IPS-18a (cell line): ENCODE results near the gene PRPF8.
"Not testable (repeated sequence)": the region's sequence is repeated elsewhere in the genome, so short reads cannot be mapped to it uniquely, and the experiment has no call there.

Experiments
- H3K27ac ChIP-seq: one replicate; pipeline ENCODE4 v1.5.1; 2013; ENCODE audit warnings: low read length
- H3K27me3 ChIP-seq: one replicate; pipeline ENCODE4 v1.6.1; 2013; ENCODE audit warnings: mild to moderate bottlenecking, low read length; ENCODE audit not compliant: control insufficient read depth, insufficient read depth
- H3K36me3 ChIP-seq: one replicate; pipeline ENCODE4 v1.6.1; 2013; ENCODE audit warnings: low read depth, low read length; ENCODE audit not compliant: control insufficient read depth
- H3K4me1 ChIP-seq: one replicate; pipeline ENCODE4 v1.6.1; 2013; ENCODE audit warnings: low read depth, low read length; ENCODE audit not compliant: control insufficient read depth
- H3K4me3 ChIP-seq: one replicate; pipeline ENCODE4 v1.5.1; 2013; ENCODE audit warnings: low read length
- H3K9ac ChIP-seq: one replicate; pipeline ENCODE4 v1.6.1; 2013; ENCODE audit warnings: mild to moderate bottlenecking, low read length, moderate library complexity
- H3K9me3 ChIP-seq: one replicate; pipeline ENCODE4 v1.6.1; 2013; ENCODE audit warnings: low read depth, low read length; ENCODE audit not compliant: control insufficient read depth

PRPF8 gene

GRCh38 chr17:1725642-1726511 is 41.2 kb upstream of the PRPF8 start:
- H3K27me3 ChIP-seq = no peaks in the 10 kb centered on the region
- no peaks in the 10 kb centered on the region for H3K36me3 ChIP-seq
- H3K4me3 ChIP-seq = no peak overlapping the region
- no peaks in the 10 kb centered on the region for H3K9me3 ChIP-seq
- H3K9ac ChIP-seq = no peak overlapping the region
- H3K27ac ChIP-seq = no peak overlapping the region
- no peaks in the 10 kb centered on the region for H3K4me1 ChIP-seq

DNA sequence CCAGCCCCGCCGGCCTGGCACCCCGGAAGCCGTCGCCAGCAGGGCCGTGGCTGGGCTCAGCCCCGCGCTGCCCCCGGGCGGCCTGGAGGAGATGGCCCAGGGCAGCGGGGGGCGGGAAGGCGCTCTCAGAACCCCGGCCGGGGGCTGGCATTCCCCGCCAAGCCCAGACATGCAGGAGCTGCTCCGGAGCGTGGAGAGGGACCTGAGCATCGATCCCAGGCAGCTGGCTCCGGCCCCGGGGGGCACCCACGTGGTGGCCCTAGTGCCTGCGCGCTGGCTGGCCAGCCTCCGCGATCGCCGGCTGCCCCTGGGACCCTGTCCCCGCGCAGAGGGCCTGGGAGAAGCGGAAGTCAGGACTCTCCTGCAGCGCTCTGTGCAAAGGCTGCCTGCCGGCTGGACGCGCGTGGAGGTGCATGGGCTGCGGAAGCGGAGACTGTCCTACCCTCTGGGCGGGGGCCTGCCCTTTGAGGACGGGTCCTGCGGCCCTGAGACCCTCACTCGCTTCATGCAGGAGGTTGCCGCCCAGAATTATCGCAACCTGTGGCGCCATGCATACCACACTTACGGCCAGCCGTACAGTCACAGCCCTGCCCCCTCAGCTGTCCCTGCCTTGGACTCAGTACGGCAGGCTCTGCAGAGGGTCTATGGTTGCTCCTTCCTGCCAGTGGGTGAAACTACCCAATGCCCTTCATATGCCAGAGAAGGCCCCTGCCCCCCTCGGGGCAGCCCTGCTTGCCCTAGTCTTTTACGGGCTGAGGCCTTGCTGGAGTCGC is 40.4 kb upstream of the PRPF8 start:
- Histone ChIP-seq H3K4me3 (peak overlapping the region; percentile 56), H3K27ac (no peak overlapping the region), H3K4me1 (no peaks in the 10 kb centered on the region), H3K27me3 (no peaks in the 10 kb centered on the region), H3K9ac (peak overlapping the region; percentile 28), H3K9me3 (no peaks in the 10 kb centered on the region), H3K36me3 (no peaks in the 10 kb centered on the region)

DNA sequence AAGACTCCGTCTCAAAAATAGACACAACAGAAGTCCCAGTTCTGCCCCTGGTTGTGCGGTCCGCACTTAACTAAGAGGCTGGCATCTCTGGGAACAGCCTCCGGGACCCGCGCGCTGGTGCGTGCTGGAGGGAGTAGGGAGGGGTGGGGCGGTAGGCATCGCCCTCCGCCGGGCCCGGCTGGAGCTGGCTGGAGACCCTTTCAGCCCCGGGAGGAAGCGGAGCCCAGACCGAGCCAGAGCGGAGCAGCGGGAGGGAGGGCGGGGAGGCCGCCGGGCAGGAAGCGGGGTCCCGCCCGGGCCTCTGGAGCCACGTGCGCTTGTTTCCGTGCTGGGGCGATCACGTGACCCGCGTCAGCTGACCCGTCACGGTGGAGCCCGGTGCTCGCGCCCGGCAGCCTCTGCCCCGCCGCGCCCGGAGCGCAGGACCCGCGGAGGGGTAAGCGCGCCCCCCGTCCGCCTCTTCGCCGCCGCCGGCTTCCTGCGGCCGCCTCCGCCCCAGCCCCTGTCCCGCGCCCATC is 39.7 kb upstream of the PRPF8 start, which contains the start of gene WDR81:
Gene WDR81 (plus strand): TSS at position 354 of the 518 bp plus-strand sequence. CDS start 256 bp downstream, outside the sequence.
- Histone ChIP-seq H3K9ac (peak within 1 kb of the TSS; percentile 36), H3K27me3 (no peaks in the 10 kb centered on the region), H3K36me3 (no peaks in the 10 kb centered on the region), H3K9me3 (no peaks in the 10 kb centered on the region), H3K4me1 (no peaks in the 10 kb centered on the region), H3K27ac (no peak within 1 kb of the TSS), H3K4me3 (peak within 1 kb of the TSS; percentile 56)

- H3K27me3 ChIP-seq, H3K9me3 ChIP-seq, H3K36me3 ChIP-seq, H3K27ac ChIP-seq, H3K9ac ChIP-seq, H3K4me1 ChIP-seq, H3K4me3 ChIP-seq: not testable (repeated sequence)
Measured at GRCh38 chr17:1722022-1722421, 37.4 kb upstream of the PRPF8 start.

DNA sequence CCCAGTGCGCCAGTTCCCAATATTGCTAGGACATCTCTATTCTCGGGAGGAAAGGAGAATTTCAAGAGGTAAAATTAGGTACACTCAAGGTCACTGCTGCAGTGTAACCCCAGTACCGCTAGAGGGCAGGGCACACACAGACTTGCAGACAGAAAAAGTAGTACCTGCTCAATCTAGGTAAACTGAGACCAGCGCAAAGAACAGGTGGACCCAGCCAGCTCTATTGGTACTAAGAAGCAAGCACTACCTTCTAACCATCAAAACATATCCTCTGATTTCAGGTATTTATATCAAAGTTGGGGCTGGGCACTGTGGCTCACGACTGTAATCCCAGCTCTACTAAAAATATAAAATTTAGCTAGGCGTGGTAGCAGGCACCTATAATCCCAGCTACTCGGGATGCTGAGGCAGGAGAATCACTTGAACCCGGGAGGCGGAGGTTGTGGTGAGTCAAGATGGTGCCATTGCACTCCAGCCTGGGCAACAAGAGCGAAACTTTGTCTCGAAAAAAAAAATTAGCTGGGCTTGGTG is 36.3 kb upstream of the PRPF8 start:
- H3K9me3 ChIP-seq = no peaks in the 10 kb centered on the region
- H3K27ac ChIP-seq = no peak overlapping the region
- no peaks in the 10 kb centered on the region for H3K36me3 ChIP-seq
- H3K9ac ChIP-seq = no peak overlapping the region
- H3K27me3 ChIP-seq = no peaks in the 10 kb centered on the region
- no peaks in the 10 kb centered on the region for H3K4me1 ChIP-seq
- no peak overlapping the region for H3K4me3 ChIP-seq

DNA sequence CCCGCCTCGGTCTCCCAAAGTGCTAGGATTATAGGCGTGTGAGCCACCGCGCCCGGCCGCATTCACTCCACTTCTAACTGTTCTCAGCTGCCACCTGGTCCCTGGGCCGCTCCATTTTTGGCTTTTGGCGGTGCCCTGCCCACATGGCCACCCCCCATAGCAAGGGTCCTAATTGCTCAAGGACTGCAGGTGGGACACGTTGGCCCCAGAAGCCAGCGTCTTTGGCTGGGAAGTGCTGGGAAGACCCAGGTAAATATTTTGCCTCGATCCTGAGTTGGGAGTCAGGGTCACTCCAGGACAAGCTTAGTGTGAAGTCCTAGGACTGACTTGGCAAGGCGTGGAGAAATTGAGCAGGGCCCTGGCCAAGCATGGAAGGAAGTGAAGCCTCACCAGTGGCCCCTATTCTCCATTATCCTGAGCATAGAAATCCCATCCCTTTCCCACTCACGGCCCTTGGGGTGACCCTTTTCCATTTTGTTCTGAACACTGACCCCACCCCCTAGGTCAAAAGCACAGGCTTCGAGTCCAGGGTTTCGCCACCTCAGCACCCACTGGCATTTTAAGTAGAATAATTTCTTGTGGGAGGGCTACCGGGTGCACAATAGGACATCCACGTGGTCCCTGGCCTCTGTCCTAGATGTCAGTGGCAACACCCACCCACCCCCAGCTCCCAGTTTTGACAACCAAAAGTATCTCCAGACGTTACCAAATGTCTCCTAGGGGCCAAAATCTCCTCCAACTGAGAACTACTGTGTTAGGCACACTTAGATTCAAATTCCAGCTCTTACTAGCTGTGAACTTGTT is 33.9 kb upstream of the PRPF8 start:
- H3K27me3 ChIP-seq = no peaks in the 10 kb centered on the region
- peaks cover 10% of the 10 kb centered on the region for H3K4me1 ChIP-seq
- H3K9ac ChIP-seq = no peak overlapping the region
- H3K4me3 ChIP-seq = no peak overlapping the region
- no peaks in the 10 kb centered on the region for H3K9me3 ChIP-seq
- no peak overlapping the region for H3K27ac ChIP-seq
- H3K36me3 ChIP-seq = no peaks in the 10 kb centered on the region

- Histone ChIP-seq H3K27me3 (no peaks in the 10 kb centered on the region), H3K27ac (peak overlapping the region; percentile 91), H3K4me1 (peaks cover 10% of the 10 kb centered on the region)
Measured at GRCh38 chr17:1716912-1717695, 32.4 kb upstream of the PRPF8 start.

GRCh38 chr17:1716076-1716911 is 31.6 kb upstream of the PRPF8 start:
- Histone ChIP-seq H3K27me3 (peaks cover 4% of the 10 kb centered on the region), H3K9me3 (no peaks in the 10 kb centered on the region), H3K36me3 (no peaks in the 10 kb centered on the region), H3K9ac (peak overlapping the region; percentile 98), H3K4me3 (peak overlapping the region; percentile 87), H3K4me1 (peaks cover 10% of the 10 kb centered on the region), H3K27ac (peak overlapping the region; percentile 91)

More at GRCh38 chr17:1716912-1717695, 32.4 kb upstream of the PRPF8 start:
- no peaks in the 10 kb centered on the region for H3K36me3 ChIP-seq
- no peaks in the 10 kb centered on the region for H3K9me3 ChIP-seq
- H3K9ac ChIP-seq = peak overlapping the region; percentile 98
- H3K4me3 ChIP-seq = peak overlapping the region; percentile 87

- no peaks in the 10 kb centered on the region for H3K9me3 ChIP-seq
- H3K4me1 ChIP-seq = peaks cover 10% of the 10 kb centered on the region
- peaks cover 10% of the 10 kb centered on the region for H3K27me3 ChIP-seq
- no peaks in the 10 kb centered on the region for H3K36me3 ChIP-seq
- H3K27ac ChIP-seq = no peak overlapping the region
- H3K9ac ChIP-seq = peak overlapping the region; percentile 27
- H3K4me3 ChIP-seq = peak overlapping the region; percentile 58
Measured at GRCh38 chr17:1715803-1716075, 31.1 kb upstream of the PRPF8 start.
